SK-N-SH treated with all-trans-retinoic acid at 6 μM for 48 hours (cell line): ENCODE data around the gene RGR.

Experiments used
- ATAC-seq: fragments of 200-7000 bp; cut with Tn5 transposase; 3 replicates; pipeline ENCODE4 v1.9.1; 2020; ENCODE audit warnings: mild to moderate bottlenecking, moderate library complexity
- ARNTL ChIP-seq: fragments of 450-650 bp; formaldehyde crosslinking; IDR thresholded peaks from 2 replicates; pipeline ENCODE4 v1.5.0; 2020; ENCODE audit warnings: low read depth, mild to moderate bottlenecking, moderate library complexity, borderline replicate concordance
- BACH2 ChIP-seq: fragments of 250-450 bp; sonication (Bioruptor Pico); IDR thresholded peaks from 2 replicates; pipeline ENCODE4 v1.9.0; 2021; ENCODE audit warnings: mild to moderate bottlenecking, borderline replicate concordance
- CREB5 ChIP-seq: fragments of 250-450 bp; sonication (Bioruptor Pico); IDR thresholded peaks from 2 replicates; pipeline ENCODE4 v1.5.1; 2020; ENCODE audit warnings: low read depth, mild to moderate bottlenecking, moderate library complexity
- CSDC2 ChIP-seq: fragments of 250-450 bp; sonication (Bioruptor Pico); IDR thresholded peaks from 2 replicates; pipeline ENCODE4 v1.5.0; 2020; ENCODE audit warnings: mild to moderate bottlenecking, moderate library complexity
- ESRRG ChIP-seq: fragments of 250-450 bp; sonication (Bioruptor Pico); IDR thresholded peaks from 2 replicates; pipeline ENCODE4 v1.6.1; 2021; ENCODE audit warnings: mild to moderate bottlenecking
- GLIS3 ChIP-seq: fragments of 250-450 bp; sonication (Bioruptor Pico); IDR thresholded peaks from 2 replicates; pipeline ENCODE4 v1.5.0; 2020; ENCODE audit warnings: mild to moderate bottlenecking, moderate library complexity
- ISL1 ChIP-seq: fragments of 250-450 bp; sonication (Bioruptor Pico); IDR thresholded peaks from 2 replicates; pipeline ENCODE4 v2.1.2; 2022; ENCODE audit warnings: mild to moderate bottlenecking, moderate library complexity
- OSR1 ChIP-seq: fragments of 250-450 bp; sonication (Bioruptor Pico); IDR thresholded peaks from 2 replicates; pipeline ENCODE4 v1.8.0; 2022; ENCODE audit warnings: moderate library complexity, mild to moderate bottlenecking, inconsistent platforms
- RARB ChIP-seq: fragments of 250-450 bp; sonication (Bioruptor Pico); IDR thresholded peaks from 2 replicates; pipeline ENCODE4 v1.8.0; 2021; ENCODE audit warnings: mild to moderate bottlenecking, moderate library complexity
- SNAI2 ChIP-seq: fragments of 250-450 bp; sonication (Bioruptor Pico); IDR thresholded peaks from 2 replicates; pipeline ENCODE4 v1.5.0; 2020; ENCODE audit warnings: mild to moderate bottlenecking, moderate library complexity
- TCF4 ChIP-seq: fragments of 250-450 bp; sonication (Bioruptor Pico); IDR thresholded peaks from 2 replicates; pipeline ENCODE4 v1.8.0; 2021; ENCODE audit warnings: mild to moderate bottlenecking, moderate library complexity, borderline replicate concordance
- TOX ChIP-seq: fragments of 250-450 bp; sonication (Bioruptor Pico); IDR thresholded peaks from 2 replicates; pipeline ENCODE4 v1.8.0; 2021; ENCODE audit warnings: mild to moderate bottlenecking, moderate library complexity, borderline replicate concordance
- ZFP30 ChIP-seq: fragments of 450-650 bp; formaldehyde crosslinking; IDR thresholded peaks from 2 replicates; pipeline ENCODE4 v1.5.0; 2022; ENCODE audit warnings: mild to moderate bottlenecking, moderate library complexity
- ZNF565 ChIP-seq: fragments of 450-650 bp; formaldehyde crosslinking; conservative IDR thresholded peaks from 2 replicates; pipeline ENCODE4 v1.5.0; 2020; ENCODE audit warnings: low read depth, mild to moderate bottlenecking, moderate library complexity
- ZNF70 ChIP-seq: fragments of 450-650 bp; formaldehyde crosslinking; IDR thresholded peaks from 2 replicates; pipeline ENCODE4 v1.5.0; 2020; ENCODE audit warnings: mild to moderate bottlenecking, moderate library complexity
- ZNF8 ChIP-seq: fragments of 450-650 bp; formaldehyde crosslinking; IDR thresholded peaks from 2 replicates; pipeline ENCODE4 v1.5.0; 2020; ENCODE audit warnings: mild to moderate bottlenecking, moderate library complexity
- TF ChIP-seq, protein P1 (sequence below): fragments of 250-450 bp; sonication (Bioruptor Pico); IDR thresholded peaks from 2 replicates; pipeline ENCODE4 v1.5.1; 2021; ENCODE audit warnings: mild to moderate bottlenecking, moderate library complexity
- TF ChIP-seq, protein P2 (sequence below): fragments of 250-450 bp; sonication (Bioruptor Pico); IDR thresholded peaks from 2 replicates; pipeline ENCODE4 v1.8.0; 2020; ENCODE audit warnings: mild to moderate bottlenecking, moderate library complexity, borderline replicate concordance
- TF ChIP-seq, protein P3 (sequence below): fragments of 250-450 bp; sonication (Bioruptor Pico); IDR thresholded peaks from 2 replicates; pipeline ENCODE4 v1.8.0; 2021; ENCODE audit warnings: low read depth, mild to moderate bottlenecking, moderate library complexity, borderline replicate concordance

RGR gene

GRCh38 chr10:84204610-84205009, 40.2 kb upstream of the RGR start:
- ATAC-seq, result no peak

DNA sequence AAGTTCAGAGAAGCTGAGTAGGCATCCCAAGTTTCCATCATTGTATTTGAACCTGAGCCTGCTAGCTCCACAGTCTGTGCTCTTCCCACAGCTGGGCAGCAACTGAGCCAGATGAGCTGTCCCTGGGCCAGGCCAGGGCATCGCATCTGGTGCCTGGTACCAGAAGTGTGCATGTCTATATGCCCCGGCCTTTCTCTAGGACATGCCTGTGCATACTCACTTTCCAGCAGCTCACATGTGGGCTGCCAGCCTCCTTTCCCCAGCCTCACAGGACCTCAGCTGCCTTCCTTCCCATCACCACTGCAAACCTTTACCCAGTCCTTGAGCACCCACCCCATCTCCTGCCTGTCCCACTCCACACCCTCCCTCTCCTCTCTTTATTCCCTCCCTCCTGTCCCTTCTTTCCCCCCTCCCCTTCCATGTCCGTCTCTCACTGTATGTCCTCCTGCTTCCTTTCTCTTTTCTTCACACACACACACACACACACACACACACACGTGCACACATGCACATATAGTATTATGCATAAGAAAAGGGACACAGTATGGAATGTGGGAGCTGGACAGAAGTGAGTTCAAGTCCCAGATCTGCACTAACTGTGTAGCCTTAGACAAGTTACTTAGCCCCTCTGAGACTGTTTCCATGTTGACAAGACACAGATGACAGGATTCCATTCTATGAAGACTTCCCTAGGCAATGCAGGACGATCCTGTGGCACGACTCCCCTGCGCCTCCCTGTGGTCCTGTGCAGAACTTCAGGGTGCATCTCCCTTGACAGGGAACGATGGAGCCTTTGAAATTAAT, 39.6 kb upstream of the RGR start:
- peak; percentile 90 for ATAC-seq
- no peak for TF ChIP-seq BACH2 (CRISPR knock-in tag)
- TF ChIP-seq, protein P1, sequence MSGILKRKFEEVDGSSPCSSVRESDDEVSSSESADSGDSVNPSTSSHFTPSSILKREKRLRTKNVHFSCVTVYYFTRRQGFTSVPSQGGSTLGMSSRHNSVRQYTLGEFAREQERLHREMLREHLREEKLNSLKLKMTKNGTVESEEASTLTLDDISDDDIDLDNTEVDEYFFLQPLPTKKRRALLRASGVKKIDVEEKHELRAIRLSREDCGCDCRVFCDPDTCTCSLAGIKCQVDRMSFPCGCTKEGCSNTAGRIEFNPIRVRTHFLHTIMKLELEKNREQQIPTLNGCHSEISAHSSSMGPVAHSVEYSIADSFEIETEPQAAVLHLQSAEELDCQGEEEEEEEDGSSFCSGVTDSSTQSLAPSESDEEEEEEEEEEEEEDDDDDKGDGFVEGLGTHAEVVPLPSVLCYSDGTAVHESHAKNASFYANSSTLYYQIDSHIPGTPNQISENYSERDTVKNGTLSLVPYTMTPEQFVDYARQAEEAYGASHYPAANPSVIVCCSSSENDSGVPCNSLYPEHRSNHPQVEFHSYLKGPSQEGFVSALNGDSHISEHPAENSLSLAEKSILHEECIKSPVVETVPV, result no peak
- TF ChIP-seq, protein P2, sequence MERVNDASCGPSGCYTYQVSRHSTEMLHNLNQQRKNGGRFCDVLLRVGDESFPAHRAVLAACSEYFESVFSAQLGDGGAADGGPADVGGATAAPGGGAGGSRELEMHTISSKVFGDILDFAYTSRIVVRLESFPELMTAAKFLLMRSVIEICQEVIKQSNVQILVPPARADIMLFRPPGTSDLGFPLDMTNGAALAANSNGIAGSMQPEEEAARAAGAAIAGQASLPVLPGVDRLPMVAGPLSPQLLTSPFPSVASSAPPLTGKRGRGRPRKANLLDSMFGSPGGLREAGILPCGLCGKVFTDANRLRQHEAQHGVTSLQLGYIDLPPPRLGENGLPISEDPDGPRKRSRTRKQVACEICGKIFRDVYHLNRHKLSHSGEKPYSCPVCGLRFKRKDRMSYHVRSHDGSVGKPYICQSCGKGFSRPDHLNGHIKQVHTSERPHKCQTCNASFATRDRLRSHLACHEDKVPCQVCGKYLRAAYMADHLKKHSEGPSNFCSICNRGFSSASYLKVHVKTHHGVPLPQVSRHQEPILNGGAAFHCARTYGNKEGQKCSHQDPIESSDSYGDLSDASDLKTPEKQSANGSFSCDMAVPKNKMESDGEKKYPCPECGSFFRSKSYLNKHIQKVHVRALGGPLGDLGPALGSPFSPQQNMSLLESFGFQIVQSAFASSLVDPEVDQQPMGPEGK (CRISPR knock-in tag), result no peak

More at GRCh38 chr10:84204610-84205009, 40.2 kb upstream of the RGR start:
- TF ChIP-seq ZNF70 (no peak), ZNF8 (CRISPR knock-in tag) (no peak), GLIS3 (CRISPR knock-in tag) (no peak), ARNTL (CRISPR knock-in tag) (no peak), TCF4 (CRISPR knock-in tag) (no peak)
- TF ChIP-seq, protein P1, result no peak

GRCh38 chr10:84205853-84206525, 38.9 kb upstream of the RGR start:
- TF ChIP-seq SNAI2 (CRISPR knock-in tag) (no peak), ZFP30 (no peak), TOX (no peak), CREB5 (CRISPR knock-in tag) (no peak), OSR1 (CRISPR knock-in tag) (no peak), ZNF565 (no peak), ARNTL (CRISPR knock-in tag) (no peak), ESRRG (CRISPR knock-in tag) (no peak)
- TF ChIP-seq, protein P2 (CRISPR knock-in tag), result no peak
- TF ChIP-seq, protein P3, sequence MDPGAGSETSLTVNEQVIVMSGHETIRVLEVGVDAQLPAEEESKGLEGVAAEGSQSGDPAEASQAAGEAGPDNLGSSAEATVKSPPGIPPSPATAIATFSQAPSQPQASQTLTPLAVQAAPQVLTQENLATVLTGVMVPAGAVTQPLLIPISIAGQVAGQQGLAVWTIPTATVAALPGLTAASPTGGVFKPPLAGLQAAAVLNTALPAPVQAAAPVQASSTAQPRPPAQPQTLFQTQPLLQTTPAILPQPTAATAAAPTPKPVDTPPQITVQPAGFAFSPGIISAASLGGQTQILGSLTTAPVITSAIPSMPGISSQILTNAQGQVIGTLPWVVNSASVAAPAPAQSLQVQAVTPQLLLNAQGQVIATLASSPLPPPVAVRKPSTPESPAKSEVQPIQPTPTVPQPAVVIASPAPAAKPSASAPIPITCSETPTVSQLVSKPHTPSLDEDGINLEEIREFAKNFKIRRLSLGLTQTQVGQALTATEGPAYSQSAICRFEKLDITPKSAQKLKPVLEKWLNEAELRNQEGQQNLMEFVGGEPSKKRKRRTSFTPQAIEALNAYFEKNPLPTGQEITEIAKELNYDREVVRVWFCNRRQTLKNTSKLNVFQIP (CRISPR knock-in tag), result no peak
- no peak for ATAC-seq

GRCh38 chr10:84208023-84208422, 36.8 kb upstream of the RGR start:
- ATAC-seq, result no peak
- TF ChIP-seq ISL1 (CRISPR knock-in tag), result no peak
- no peak for TF ChIP-seq CSDC2 (CRISPR knock-in tag)
- no peak for TF ChIP-seq GLIS3 (CRISPR knock-in tag)
- TF ChIP-seq CREB5 (CRISPR knock-in tag), result no peak
- TF ChIP-seq TOX, result no peak
- no peak for TF ChIP-seq SNAI2 (CRISPR knock-in tag)
- no peak for TF ChIP-seq RARB (CRISPR knock-in tag)
- TF ChIP-seq, all 23 proteins: peak for 0
